ENCODE measurements around the gene SCFD2.
A peak's percentile ranks its signal among the peaks of the same experiment; 100 is the strongest.
"Not testable (repeated sequence)": the region's sequence is repeated elsewhere in the genome, so short reads cannot be mapped to it uniquely, and the experiment has no call there.

Gene SCFD2

DNA sequence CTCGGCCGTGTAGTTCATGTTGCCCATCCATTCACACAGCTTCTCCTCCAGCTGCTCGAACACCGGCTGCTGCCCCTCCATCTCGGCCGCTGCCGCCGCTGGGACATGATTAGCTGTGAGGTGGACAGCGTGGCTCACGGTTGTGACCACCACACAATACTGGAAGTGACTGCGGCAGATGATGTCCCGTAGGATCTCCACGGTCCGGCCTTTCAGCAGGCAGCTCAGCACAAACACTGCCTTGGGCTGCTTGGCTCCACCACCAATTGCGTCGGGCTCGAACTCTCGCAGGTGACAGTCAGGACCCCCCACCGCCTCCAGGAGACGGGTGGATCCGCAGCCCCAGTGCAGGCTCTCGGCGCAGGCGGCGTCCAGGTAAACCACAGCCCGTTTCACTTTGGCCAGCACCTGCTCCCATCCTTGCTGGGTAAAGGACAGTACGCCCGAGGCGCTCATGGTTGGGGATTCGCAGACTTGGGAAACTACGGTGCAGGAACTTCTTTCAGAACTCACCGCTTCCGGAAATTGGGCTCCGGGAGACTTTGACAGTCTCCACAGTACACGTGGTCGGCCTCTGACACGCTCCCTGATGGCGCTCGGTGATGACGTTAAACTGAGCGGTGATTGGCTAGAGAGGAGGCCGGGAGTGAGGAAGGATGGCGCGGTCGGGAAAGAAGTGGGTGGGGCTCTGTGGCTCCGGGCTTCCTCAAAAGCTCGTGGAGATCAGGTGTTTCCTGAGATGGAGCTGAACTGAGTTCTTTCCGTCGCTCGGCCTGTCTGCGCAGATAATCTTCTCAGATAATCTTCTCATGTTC lies at the start of gene SCFD2:
SCFD2 (minus strand) TSS at position 576 of the 815 bp plus-strand sequence.
- peak; percentile 93 to 96 for DNase-seq

GRCh38 chr4:53409479-53409878 lies 43.6 kb upstream of the SCFD2 start:
- DNase-seq, result not testable (repeated sequence)

DNA sequence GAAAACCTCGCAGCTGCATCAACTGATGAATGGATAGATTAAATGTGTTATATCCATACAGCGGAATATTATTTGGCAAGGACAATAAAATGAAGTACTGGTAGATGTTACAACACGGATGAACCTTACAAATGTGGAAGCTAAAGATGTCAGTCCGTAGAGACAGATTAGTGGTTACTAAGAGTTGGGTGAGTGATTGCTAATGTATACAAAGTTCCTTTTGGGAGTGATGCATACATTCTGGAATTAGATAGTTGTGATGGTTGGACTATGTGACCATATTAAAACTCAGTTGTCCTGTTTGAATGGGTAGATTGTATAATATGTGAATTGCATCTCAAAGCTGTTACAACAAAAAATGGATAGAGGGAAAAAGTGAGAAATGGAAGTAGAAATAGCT lies 14.4 kb upstream of the SCFD2 start:
- no peak for DNase-seq

GRCh38 chr4:53378171-53378482 lies 12.3 kb upstream of the SCFD2 start:
- no peak for DNase-seq

- peak; percentile 95 to 96 for DNase-seq
Measured at GRCh38 chr4:53377319-53378170, 11.7 kb upstream of the SCFD2 start, which contains the start of gene FIP1L1. Gene FIP1L1 (plus strand): TSS chr4:53377641. CDS start chr4:53377839, 198 bp downstream.

GRCh38 chr4:53376900-53377299 lies 11.0 kb upstream of the SCFD2 start:
- DNase-seq, result no peak

GRCh38 chr4:53374777-53375258 lies 9.0 kb upstream of the SCFD2 start:
- DNase-seq, result no peak

- no peak for DNase-seq
Measured at GRCh38 chr4:53371843-53372521, 6.1 kb upstream of the SCFD2 start.

- DNase-seq, result no peak
Measured at GRCh38 chr4:53371049-53371448, 5.2 kb upstream of the SCFD2 start.

GRCh38 chr4:53367721-53368120 lies 1.9 kb upstream of the SCFD2 start:
- no peak for DNase-seq

GRCh38 chr4:53366301-53366716 lies 448 bp upstream of the SCFD2 start:
- DNase-seq, result no peak

DNA sequence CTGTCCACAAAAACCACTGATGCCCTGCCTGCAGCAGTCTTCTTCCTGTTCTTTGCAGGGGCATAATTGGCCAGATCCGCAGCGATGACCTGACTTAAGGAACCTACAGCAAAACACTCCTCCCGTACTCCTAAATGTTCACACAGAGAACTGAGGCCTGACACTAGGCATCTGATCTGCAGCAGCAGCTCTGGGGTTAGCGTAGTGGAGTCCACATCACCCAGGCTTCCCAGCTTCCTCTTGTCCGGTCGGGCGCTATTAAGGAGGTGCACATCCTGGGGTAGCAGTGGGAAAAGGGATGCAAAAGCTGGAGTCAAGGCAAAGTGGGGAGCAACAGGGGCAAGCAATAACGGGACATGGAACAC lies 758 bp downstream of the SCFD2 start:
- DNase-seq, result peak in 1 of 2 donors; percentile 6

- DNase-seq, result no peak
Measured at GRCh38 chr4:53364624-53365023, 1.2 kb downstream of the SCFD2 start.

- DNase-seq, result no peak
Measured at GRCh38 chr4:53362093-53362492, 3.8 kb downstream of the SCFD2 start.

DNA sequence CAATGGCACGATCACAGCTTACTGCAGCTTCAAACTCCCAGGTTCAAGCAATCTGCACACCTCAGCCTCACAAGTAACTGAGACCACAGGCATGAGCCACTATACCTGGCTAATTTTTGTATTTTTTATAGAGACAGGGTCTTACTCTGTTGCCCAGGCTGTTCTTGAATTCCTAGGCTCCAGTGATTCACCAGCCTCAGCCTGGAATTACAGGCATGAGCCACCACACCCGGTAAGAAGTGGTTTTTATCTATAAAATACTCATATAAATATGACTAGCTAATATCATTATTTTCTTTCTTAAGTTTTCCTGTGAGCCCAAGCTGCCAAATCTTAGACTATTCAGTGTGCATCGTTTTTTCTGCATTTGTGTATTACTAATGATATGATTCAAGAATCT lies 4.4 kb downstream of the SCFD2 start:
- no peak for DNase-seq

DNA sequence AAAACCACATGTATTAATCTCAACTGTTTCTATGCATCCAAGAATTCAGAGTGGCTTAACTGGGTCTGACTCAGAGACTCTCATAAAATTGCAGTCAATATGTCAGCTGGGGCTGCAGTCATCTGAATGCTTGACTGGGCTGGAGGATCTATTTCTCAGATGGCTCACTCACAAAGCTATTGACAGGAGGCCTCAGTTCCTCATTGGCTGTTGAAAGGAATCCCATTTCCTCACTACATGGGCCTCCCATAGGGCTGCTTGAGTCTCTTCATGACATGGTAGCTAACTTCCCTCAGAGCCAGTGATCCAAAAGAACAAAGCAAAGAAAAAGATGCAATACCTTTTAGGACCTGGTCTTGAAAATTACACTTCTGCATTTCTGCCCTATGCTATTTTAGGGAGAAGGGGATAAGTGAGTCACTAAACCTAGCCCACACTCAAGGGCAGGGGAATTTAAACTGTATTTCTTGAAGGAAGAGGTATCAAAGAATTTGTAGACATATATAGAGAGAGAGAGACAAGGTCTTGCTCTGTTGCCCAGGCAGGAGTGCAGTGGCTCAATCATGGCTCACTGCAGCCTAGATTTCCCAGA lies 9.8 kb downstream of the SCFD2 start:
- no peak for DNase-seq

- DNase-seq, result no peak
Measured at GRCh38 chr4:53354012-53354722, 11.7 kb downstream of the SCFD2 start.

GRCh38 chr4:53349091-53349491 lies 16.8 kb downstream of the SCFD2 start:
- DNase-seq, result no peak

GRCh38 chr4:53348046-53348445 lies 17.8 kb downstream of the SCFD2 start:
- DNase-seq, result no peak

DNA sequence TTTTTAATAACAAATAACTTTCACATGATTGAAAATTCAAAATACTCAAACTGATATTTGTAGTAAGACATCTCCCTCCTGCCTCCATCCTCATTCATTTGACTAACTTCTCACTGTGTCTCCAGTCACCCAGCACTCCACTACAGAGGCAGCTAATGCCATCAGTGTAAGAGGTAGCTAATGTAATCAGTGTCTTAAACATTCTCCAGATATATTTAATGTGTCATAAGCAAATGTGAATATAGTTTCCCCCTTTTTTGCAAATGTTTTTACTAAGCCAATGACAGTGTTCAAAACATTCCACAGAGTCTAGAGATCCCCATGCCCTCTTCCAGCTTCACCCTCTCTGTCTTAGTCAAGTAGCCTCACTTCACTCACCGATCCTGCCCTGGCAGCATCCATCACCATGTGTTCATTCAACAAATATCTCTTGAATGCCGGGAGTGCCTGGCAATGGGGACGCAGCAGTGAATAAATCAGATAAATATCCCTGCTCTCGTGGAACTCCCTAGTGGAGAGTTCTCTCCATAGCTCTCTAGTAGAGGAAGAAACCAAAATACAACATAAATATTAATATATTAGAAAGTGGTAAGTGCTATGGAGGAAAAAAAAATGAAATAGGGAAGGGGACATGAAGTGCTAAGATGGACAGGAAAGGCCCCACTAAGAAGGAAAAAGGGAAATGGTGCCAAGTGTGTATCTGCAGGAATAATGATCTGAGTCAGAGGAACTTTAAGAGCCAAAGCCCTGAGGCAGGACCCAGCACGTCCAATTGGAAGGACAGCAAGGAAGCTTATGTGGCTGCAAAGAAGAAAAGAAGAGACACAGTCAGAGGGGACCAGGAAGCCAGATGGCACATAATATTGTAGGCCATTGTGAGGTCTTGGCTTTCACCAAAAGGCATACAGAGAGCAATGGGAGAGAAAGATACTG lies 18.7 kb downstream of the SCFD2 start:
- DNase-seq, result no peak

- not testable (repeated sequence) for DNase-seq
Measured at GRCh38 chr4:53346392-53346791, 19.5 kb downstream of the SCFD2 start.

Measured in CD4-positive, alpha-beta T cell treated with Interferon alpha-2 for 1 hour (primary cell).